KOPT-K1 (cell line): ENCODE results near the gene CACNA1B.

ENCODE experiments used
- H3K27ac ChIP-seq: fragments of 200-600 bp; sonication (generic); 2 replicates; pipeline ENCODE4 v1.5.1; 2016; ENCODE audit warnings: antibody characterized with exemption, mild to moderate bottlenecking, low read depth, low read length; ENCODE audit not compliant: poor library complexity, severe bottlenecking
- H3K36me3 ChIP-seq: fragments of 200-600 bp; sonication (generic); 2 replicates; pipeline ENCODE4 v1.5.1; 2017; ENCODE audit warnings: antibody characterized with exemption, mild to moderate bottlenecking, low read length, moderate library complexity; ENCODE audit not compliant: insufficient read depth
- H3K9me3 ChIP-seq: fragments of 200-600 bp; sonication (generic); 2 replicates; pipeline ENCODE4 v1.5.1; 2017; ENCODE audit warnings: antibody characterized with exemption, low read length, mild to moderate bottlenecking; ENCODE audit not compliant: insufficient read depth, poor library complexity, severe bottlenecking

CACNA1B gene

DNA sequence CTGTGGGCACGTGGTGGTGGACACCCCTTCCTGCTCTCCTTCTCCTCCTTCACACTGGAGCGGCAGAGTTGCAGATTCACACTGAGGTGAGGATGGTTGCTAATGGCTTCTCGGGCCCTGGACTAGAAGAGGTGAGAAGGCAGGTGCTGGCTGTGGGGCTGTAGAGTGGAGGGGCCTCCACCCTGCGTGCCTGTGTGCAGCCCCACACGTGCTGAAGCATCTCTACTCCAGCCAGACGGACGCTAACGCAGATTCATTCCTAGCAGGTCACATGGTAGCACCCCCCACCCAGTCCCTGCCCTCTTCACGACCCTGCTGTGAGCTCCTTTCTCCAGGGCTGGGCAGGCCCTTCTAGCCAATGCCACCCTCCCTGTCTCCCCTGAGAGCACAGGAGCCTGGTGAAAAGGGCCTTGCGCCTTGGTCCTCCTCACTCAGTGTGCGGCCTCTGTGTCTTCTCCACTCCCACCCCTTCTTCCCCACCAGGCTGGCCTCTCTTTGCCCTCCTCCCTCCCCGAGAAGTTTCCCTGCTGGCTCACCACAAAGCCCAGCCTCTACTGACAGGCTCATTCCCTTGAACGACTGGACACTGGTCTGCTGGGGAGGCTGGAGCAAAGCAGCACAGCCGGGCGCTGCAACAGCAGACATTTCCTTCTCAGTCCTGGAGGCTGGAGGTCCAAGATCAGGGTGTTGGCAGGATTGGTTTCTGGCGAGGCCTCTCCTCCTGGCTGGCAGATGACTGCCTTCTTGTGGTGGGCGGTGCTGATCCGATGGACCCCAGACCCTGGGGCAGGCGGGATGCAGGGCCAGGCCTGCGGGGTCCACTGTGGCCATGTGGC, 14.2 kb downstream of the CACNA1B start:
- Histone ChIP-seq H3K9me3 (no peaks in the 10 kb centered on the region), H3K27ac (no peak overlapping the region), H3K36me3 (no peaks in the 10 kb centered on the region)

- Histone ChIP-seq H3K36me3 (no peaks in the 10 kb centered on the region), H3K9me3 (no peaks in the 10 kb centered on the region), H3K27ac (no peak overlapping the region)
Observed at GRCh38 chr9:137892424-137893191, 15.0 kb downstream of the CACNA1B start.

DNA sequence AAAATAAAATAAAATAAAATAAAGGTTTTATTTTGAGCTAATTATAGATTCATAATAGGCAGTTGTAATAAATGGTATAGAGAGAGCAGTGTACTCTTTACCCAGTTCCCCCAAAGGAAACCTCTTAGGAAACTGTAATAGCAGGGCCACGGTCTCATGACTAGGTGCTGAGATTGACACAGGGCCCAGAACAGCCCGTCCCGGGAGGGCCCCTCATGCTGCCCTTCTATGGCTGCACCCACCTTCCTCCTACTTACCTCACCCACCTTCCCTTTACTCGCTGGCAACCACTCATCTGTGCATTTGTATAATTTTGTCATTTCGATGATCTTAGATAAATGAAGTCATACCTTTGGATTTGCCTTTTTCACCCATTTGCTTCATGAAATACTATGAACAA, 16.1 kb downstream of the CACNA1B start:
- H3K9me3 ChIP-seq = no peaks in the 10 kb centered on the region
- no peaks in the 10 kb centered on the region for H3K36me3 ChIP-seq
- no peak overlapping the region for H3K27ac ChIP-seq

DNA sequence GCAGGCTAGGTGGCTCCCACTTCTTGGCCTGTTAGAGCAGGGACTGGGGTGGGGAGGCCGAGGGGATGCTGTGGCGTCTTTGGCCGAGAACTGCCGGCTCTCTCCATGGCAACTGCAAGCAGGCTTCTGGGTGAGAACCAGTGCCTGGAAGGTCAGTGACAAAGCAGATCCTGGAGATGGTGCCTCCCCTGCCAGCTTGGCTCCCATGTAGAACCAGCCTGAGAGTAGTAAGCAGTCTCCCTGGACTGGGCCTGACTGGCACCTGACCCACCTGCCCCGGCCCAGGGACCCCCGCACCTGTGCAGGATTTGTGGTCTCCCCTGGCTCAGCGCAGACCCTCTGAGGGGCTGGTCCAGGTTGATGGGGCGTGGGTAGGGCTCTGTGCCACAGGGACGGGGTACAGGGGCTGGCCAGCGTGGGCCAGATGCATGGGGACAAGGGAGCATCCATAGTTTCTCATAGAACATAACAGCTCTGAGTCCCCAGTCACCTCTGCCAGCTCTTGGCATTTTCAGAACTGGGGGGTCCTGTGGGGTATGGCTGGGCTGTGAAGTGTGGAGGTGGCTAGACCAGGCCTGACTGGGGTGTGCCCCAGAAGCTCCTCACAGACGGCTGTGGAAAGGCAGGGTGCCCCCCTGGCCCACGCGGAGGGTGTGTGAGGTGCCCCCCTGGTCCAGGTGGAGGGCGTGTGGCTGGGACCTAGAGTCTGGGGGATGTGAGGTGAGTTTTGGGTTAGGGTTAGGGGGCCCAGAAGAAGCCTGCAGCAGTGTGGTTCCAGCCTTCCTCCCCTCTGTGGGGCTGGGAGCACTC, 22.2 kb downstream of the CACNA1B start:
- H3K9me3 ChIP-seq = no peaks in the 10 kb centered on the region
- H3K27ac ChIP-seq = no peak overlapping the region
- H3K36me3 ChIP-seq = no peaks in the 10 kb centered on the region

DNA sequence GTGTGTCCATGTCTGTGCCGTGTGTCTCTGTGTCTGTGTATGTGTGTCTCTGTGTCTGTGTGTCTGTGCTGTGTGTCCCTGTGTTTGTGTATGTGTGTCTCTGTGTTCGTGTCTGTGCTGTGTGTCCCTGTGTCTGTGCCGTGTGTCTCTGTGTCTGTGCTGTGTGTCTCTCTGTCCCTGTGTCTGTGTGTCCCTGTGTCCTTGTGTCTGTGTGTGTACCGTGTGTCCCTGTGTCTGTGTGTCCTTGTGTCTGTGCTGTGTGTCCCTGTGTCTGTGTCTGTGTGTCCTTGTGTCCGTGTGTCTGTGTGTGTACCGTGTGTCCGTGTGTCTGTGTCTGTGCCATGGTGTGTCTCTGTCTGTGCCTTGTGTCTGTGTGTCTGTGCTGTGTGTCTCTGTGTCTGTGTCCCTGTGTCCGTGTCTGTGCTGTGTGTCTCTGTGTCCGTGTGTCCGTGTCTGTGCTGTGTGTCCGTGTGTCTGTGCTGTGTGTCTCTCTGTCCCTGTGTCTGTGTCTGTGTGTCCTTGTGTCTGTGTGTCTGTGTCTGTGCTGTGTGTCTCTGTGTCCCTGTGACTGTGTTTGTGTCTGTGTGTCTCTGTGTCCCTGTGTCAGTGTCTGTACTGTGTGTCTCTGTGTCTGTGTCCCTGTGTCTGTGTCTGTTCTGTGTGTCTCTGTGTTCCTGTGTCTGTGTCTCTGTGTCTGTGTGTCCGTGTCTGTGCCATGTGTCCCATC, 23.2 kb downstream of the CACNA1B start:
- H3K27ac ChIP-seq = no peak overlapping the region
- H3K9me3 ChIP-seq = no peaks in the 10 kb centered on the region
- no peaks in the 10 kb centered on the region for H3K36me3 ChIP-seq

- H3K36me3 ChIP-seq = no peaks in the 10 kb centered on the region
Observed at GRCh38 chr9:137902646-137903045, 25.1 kb downstream of the CACNA1B start.

DNA sequence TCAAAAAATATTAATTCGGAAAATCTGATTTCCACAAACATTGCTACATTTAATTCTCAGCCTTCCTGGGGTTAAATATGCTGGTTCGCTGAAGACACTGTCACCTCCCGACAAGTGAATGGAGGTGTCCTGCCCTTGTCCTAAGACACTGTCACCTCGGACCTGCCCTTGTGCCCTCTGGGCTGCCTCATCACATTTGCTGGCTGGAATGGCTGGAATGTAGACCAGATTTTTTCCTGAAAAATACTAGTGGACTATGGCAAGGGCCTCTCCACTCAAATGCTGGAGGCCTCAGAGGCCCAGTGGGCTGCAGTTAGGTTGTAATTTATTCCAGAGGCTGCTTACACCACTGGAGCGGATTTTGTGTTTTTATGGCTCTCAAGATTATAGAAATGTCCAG, 28.2 kb downstream of the CACNA1B start:
- H3K36me3 ChIP-seq = no peaks in the 10 kb centered on the region
- H3K9me3 ChIP-seq = no peaks in the 10 kb centered on the region
- no peak overlapping the region for H3K27ac ChIP-seq

More at GRCh38 chr9:137902646-137903045, 25.1 kb downstream of the CACNA1B start:
- Histone ChIP-seq H3K9me3 (no peaks in the 10 kb centered on the region), H3K27ac (no peak overlapping the region)

- H3K36me3 ChIP-seq = no peaks in the 10 kb centered on the region
- H3K27ac ChIP-seq = no peak overlapping the region
- no peaks in the 10 kb centered on the region for H3K9me3 ChIP-seq
Observed at GRCh38 chr9:137907776-137908175, 30.2 kb downstream of the CACNA1B start.

DNA sequence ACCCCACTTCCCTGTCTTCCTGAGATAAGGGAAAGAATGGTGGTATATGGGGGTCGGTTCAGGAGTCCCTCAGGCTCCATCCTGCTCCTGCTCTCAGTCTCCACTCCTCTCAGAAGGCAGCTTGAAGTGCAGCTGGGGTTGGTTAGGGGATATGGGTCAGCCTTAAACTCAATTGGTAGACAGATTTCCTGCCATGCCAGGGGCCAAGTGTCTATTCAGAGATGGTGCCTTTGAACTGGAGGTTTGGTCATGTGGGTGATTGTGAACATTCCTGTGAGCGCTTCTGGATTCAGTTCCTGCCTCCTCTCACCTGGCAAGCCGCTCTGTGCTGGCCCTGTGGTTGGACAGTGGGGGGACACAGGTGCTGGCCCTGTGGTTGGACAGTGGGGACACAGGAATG, 35.1 kb downstream of the CACNA1B start:
- Histone ChIP-seq H3K9me3 (no peaks in the 10 kb centered on the region), H3K36me3 (no peaks in the 10 kb centered on the region), H3K27ac (no peak overlapping the region)

GRCh38 chr9:137913132-137913531, 35.5 kb downstream of the CACNA1B start:
- no peaks in the 10 kb centered on the region for H3K36me3 ChIP-seq

DNA sequence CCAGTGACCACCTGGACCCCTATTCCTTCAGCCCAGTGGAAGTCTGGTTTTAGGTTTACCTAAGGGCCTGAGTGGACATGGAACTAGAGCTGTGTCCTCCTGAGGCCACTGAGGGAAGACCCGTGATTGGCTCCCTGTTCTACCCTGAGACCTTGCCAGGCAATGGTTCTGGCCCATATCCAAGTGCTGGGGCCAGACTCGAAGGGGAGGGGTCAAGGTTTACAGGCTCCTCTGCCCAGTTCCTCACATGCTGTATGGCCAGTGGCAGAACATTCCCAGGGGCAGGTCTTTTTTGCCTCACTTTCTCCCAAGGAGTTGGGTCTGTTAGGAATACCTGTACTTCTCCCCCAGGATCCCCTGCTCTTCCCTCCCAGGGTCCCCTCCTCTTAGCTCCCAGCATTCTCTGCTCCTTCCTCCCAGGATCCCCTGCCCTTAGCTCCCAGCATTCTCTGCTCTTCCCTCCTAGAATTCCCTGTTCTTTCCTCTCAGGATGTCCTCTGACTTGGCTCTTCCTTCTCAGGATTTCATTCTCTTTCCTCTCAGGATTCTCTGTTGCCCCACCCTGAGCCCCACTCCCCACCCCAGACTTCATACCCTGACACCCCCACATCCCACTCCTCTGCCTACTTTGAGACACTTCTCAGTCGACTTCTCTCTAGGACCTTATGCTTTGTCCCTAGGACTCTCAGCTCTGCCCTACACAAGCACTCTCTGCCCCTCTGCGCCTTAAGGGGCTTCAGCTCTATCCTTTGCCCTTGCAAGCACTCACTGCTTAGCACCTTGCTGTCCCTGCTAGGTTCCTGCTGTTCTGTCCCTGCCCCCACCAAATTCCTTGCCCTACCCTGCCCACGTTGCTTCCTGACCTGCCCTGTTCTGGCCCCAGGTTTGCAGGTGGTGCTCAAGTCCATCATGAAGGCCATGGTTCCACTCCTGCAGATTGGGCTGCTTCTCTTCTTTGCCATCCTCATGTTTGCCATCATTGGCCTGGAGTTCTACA, 36.5 kb downstream of the CACNA1B start:
- Histone ChIP-seq H3K27ac (no peak overlapping the region), H3K36me3 (no peaks in the 10 kb centered on the region), H3K9me3 (no peaks in the 10 kb centered on the region)

More at GRCh38 chr9:137913132-137913531, 35.5 kb downstream of the CACNA1B start:
- Histone ChIP-seq H3K27ac (no peak overlapping the region), H3K9me3 (no peaks in the 10 kb centered on the region)

DNA sequence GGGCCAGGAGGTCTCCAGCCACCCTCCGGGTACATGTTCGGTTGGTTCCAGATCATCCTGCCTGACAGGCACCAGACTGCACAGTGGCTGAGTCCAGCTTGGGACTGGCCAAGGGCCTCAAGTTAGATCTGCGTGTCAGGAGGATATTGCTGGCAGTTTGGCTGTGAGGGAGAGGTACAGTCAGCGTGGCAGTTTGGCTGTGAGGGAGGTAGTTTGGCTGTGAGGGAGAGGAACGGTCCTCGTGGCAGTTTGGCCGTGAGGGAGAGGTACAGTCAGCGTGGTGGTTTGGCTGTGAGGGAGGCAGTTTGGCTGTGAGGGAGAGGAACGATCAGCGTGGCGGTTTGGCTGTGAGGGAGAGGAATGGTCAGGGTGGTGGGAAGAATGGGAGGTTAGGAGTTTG, 39.0 kb downstream of the CACNA1B start:
- H3K27ac ChIP-seq = no peak overlapping the region

DNA sequence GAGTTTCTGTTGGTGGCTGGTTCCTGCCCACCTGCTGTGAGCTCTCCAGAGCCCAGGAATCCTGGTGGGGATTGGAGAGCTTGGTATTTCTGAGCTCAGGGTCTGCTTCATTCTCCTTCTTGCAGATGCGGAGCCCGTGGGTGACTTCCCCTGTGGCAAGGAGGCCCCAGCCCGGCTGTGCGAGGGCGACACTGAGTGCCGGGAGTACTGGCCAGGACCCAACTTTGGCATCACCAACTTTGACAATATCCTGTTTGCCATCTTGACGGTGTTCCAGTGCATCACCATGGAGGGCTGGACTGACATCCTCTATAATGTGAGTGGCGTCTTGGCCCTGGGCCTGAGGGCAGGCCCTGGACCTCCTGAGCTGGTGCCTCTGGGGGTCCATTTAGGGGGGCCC, 39.5 kb downstream of the CACNA1B start:
- Histone ChIP-seq H3K27ac (no peak overlapping the region), H3K9me3 (no peaks in the 10 kb centered on the region), H3K36me3 (no peaks in the 10 kb centered on the region)

More for the DNA sequence above, 39.0 kb downstream of the CACNA1B start:
- H3K36me3 ChIP-seq = no peaks in the 10 kb centered on the region
- no peaks in the 10 kb centered on the region for H3K9me3 ChIP-seq
